Activated CD8-positive, alpha-beta memory T cell treated with anti-CD3 and anti-CD28 coated beads, Interleukin-2, amount 50 U/mL, for 48 hours (primary cell): ENCODE measurements around the gene FMNL2.

Source experiments
- DNase-seq: peaks from one replicate; pipeline ENCODE4 v3.0.0-alpha.2; 2020

FMNL2 gene

GRCh38 chr2:152588998-152589397 is 254.0 kb downstream of the FMNL2 start:
- no peak for DNase-seq

- no peak for DNase-seq
These were observed 259.2 kb downstream of the FMNL2 start for GRCh38 chr2:152594022-152594766.

GRCh38 chr2:152594792-152595191 is 259.8 kb downstream of the FMNL2 start:
- DNase-seq = no peak

GRCh38 chr2:152598975-152599759 is 264.2 kb downstream of the FMNL2 start:
- DNase-seq = no peak

- DNase-seq = no peak
These were observed 265.2 kb downstream of the FMNL2 start for GRCh38 chr2:152600051-152600657.

GRCh38 chr2:152600697-152601096 is 265.7 kb downstream of the FMNL2 start:
- no peak for DNase-seq

- no peak for DNase-seq
These were observed 267.8 kb downstream of the FMNL2 start for GRCh38 chr2:152602750-152603149.

GRCh38 chr2:152603166-152603565 is 268.2 kb downstream of the FMNL2 start:
- DNase-seq = no peak

GRCh38 chr2:152606081-152606480 is 271.1 kb downstream of the FMNL2 start:
- DNase-seq = no peak

- no peak for DNase-seq
These were observed 272.0 kb downstream of the FMNL2 start for GRCh38 chr2:152606941-152607340.

- no peak for DNase-seq
These were observed 272.9 kb downstream of the FMNL2 start for GRCh38 chr2:152607793-152608300.

- no peak for DNase-seq
These were observed 274.2 kb downstream of the FMNL2 start for GRCh38 chr2:152609154-152609553.

- DNase-seq = no peak
These were observed 274.7 kb downstream of the FMNL2 start for GRCh38 chr2:152609699-152610098.

GRCh38 chr2:152611458-152612231 is 276.7 kb downstream of the FMNL2 start:
- DNase-seq = no peak

GRCh38 chr2:152613235-152613634 is 278.3 kb downstream of the FMNL2 start:
- DNase-seq = no peak

GRCh38 chr2:152615177-152615576 is 280.2 kb downstream of the FMNL2 start:
- DNase-seq = no peak

- no peak for DNase-seq
These were observed 282.6 kb downstream of the FMNL2 start for GRCh38 chr2:152617456-152618192.

GRCh38 chr2:152618193-152618564 is 283.2 kb downstream of the FMNL2 start:
- no peak for DNase-seq

- no peak for DNase-seq
These were observed 285.2 kb downstream of the FMNL2 start for GRCh38 chr2:152620208-152620607.

- no peak for DNase-seq
These were observed 286.0 kb downstream of the FMNL2 start for GRCh38 chr2:152620985-152621384.

- no peak for DNase-seq
These were observed 287.2 kb downstream of the FMNL2 start for GRCh38 chr2:152622219-152622618.

GRCh38 chr2:152623076-152623740 is 288.2 kb downstream of the FMNL2 start:
- no peak for DNase-seq
